Stomach (tissue), 4 donors: ENCODE results near the gene MEGF8.

Experiments
- EP300 ChIP-seq: sonication (generic); formaldehyde crosslinking; IDR thresholded peaks from one replicate; pipeline ENCODE4 v1.6.1; 2017; ENCODE audit warnings: antibody characterized with exemption
- POLR2A ChIP-seq, 4 donors: fragments of 450-650 bp; IDR thresholded peaks; one replicate each; pipeline ENCODE4 v1.6.1; 2016; ENCODE audit warnings: antibody characterized with exemption in 4 of 4, control low read depth in 2 of 4, mild to moderate bottlenecking in 1 of 4, moderate library complexity in 1 of 4
- TF ChIP-seq, protein P1 (sequence below), 7 experiments: fragments of 450-650 bp in 4 of 7; fragments of 200-600 bp in 3 of 7; sonication (generic) in 3 of 7; IDR thresholded peaks; one replicate each; pipeline ENCODE4 v1.5.1; 2016 to 2019; ENCODE audit warnings: antibody characterized with exemption in 7 of 7, control low read depth in 2 of 7, mild to moderate bottlenecking in 1 of 7

DNA sequence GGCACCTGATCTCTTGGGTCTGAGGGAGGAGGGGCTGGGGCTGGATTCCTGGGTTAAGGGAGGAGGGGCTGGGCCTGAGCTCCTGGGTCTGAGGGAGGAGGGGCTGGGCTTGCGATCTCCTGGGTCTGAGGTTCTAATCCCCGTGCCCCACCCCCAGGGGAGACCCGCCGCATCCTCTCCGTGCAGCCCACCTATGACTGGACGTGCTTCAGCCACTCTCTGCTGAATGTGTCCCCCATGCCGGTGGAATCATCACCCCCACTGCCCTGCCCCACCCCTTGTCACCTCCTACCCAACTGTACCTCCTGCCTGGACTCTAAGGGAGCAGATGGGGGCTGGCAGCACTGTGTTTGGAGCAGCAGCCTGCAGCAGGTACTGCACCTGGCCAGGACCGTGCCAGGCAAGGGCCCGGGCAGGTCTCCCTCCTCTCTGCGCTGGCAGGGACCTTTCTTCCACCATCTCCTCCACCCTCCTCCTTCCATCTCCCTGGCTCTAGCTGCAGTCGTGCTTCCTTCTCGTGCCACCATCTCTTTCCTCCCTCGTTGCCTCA, 37.5 kb downstream of the MEGF8 start:
- TF ChIP-seq, protein P1, sequence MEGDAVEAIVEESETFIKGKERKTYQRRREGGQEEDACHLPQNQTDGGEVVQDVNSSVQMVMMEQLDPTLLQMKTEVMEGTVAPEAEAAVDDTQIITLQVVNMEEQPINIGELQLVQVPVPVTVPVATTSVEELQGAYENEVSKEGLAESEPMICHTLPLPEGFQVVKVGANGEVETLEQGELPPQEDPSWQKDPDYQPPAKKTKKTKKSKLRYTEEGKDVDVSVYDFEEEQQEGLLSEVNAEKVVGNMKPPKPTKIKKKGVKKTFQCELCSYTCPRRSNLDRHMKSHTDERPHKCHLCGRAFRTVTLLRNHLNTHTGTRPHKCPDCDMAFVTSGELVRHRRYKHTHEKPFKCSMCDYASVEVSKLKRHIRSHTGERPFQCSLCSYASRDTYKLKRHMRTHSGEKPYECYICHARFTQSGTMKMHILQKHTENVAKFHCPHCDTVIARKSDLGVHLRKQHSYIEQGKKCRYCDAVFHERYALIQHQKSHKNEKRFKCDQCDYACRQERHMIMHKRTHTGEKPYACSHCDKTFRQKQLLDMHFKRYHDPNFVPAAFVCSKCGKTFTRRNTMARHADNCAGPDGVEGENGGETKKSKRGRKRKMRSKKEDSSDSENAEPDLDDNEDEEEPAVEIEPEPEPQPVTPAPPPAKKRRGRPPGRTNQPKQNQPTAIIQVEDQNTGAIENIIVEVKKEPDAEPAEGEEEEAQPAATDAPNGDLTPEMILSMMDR (IDR thresholded peaks at IDR 0.05): no peak
- TF ChIP-seq EP300 (no peak), POLR2A (IDR thresholded peaks at IDR 0.05) (no peak)
